CD4-positive, alpha-beta T cell (primary cell): Measurements from ENCODE around the gene USP33. TPM values are rescaled to one million over a fixed set of nuclear protein-coding genes. Genes with fewer than 3 reads are reported as not detected.
"Not testable (repeated sequence)": the region's sequence is repeated elsewhere in the genome, so short reads cannot be mapped to it uniquely, and the experiment has no call there.

ENCODE experiments used
- ATAC-seq: fragments of 200-7000 bp; cut with Tn5 transposase; one replicate; pipeline ENCODE4 v1.10.0; 2022; ENCODE audit warnings: mild to moderate bottlenecking; ENCODE audit not compliant: poor library complexity
- CTCF ChIA-PET: fragments of 350-600 bp; sonication (Branson Sonifier 250); formaldehyde crosslinking; loops from one replicate; lab custom pipeline; 2021; ENCODE audit warnings: antibody characterized with exemption, inconsistent platforms; lab: Charles Lee
- POLR2A ChIA-PET: fragments of 350-600 bp; sonication (Branson Sonifier 250); formaldehyde crosslinking; loops from one replicate; lab custom pipeline; 2021; ENCODE audit warnings: antibody characterized with exemption, inconsistent platforms; lab: Charles Lee
- DNase-seq, 14 experiments: peaks; one replicate each; pipeline ENCODE4 v3.0.0-alpha.2; 2013 to 2020; ENCODE audit warnings: mixed read lengths in 2 of 14
- H3K27ac ChIP-seq, 2 donors: one replicate each; pipeline versions ENCODE4 v1.5.1 to v1.7.0; 2013; ENCODE audit warnings: low read length in 2 of 2, low read depth in 1 of 2, mild to moderate bottlenecking in 1 of 2
- H3K27me3 ChIP-seq, 2 experiments: 1 replicate in 1 of 2; 2 replicates in 1 of 2; pipeline versions ENCODE4 v1.6.1 to v1.7.0; 2013; ENCODE audit warnings: low read length in 2 of 2, control low read depth in 1 of 2, mild to moderate bottlenecking in 1 of 2, moderate library complexity in 1 of 2; ENCODE audit not compliant: insufficient read depth in 2 of 2, control insufficient read depth in 1 of 2
- H3K36me3 ChIP-seq: one replicate; pipeline ENCODE4 v1.6.1; 2013; ENCODE audit warnings: low read length, control low read depth; ENCODE audit not compliant: insufficient read depth
- H3K4me1 ChIP-seq: one replicate; pipeline ENCODE4 v1.6.1; 2013; ENCODE audit warnings: low read length, control low read depth; ENCODE audit not compliant: insufficient read depth
- H3K4me3 ChIP-seq: one replicate; pipeline ENCODE4 v1.5.1; 2013; ENCODE audit warnings: mild to moderate bottlenecking, low read length, moderate library complexity
- H3K9me3 ChIP-seq, 2 experiments: 1 replicate in 1 of 2; 2 replicates in 1 of 2; pipeline versions ENCODE4 v1.6.1 to v1.7.0; 2013; ENCODE audit warnings: low read length in 2 of 2, mild to moderate bottlenecking in 2 of 2, control low read depth in 1 of 2, moderate library complexity in 1 of 2; ENCODE audit not compliant: control insufficient read depth in 1 of 2, insufficient read depth in 1 of 2
- H3K27ac Mint-ChIP-seq: one replicate; pipeline ENCODE4 v1.8.0; 2020; ENCODE audit warnings: mixed read lengths
- H3K27me3 Mint-ChIP-seq: one replicate; pipeline ENCODE4 v1.8.0; 2021; ENCODE audit warnings: mixed read lengths
- H3K36me3 Mint-ChIP-seq: one replicate; pipeline ENCODE4 v1.8.0; 2021; ENCODE audit warnings: low read depth, mixed read lengths
- H3K4me1 Mint-ChIP-seq: one replicate; pipeline ENCODE4 v1.8.0; 2021; ENCODE audit warnings: low read depth, mixed read lengths
- H3K4me3 Mint-ChIP-seq: one replicate; pipeline ENCODE4 v1.8.0; 2020; ENCODE audit warnings: mild to moderate bottlenecking, mixed read lengths
- H3K9me3 Mint-ChIP-seq: one replicate; pipeline ENCODE4 v1.8.0; 2020; ENCODE audit warnings: mixed read lengths
- CTCF ChIP-seq: fragments of 200-600 bp; IDR thresholded peaks from one replicate; pipeline ENCODE4 v1.8.0; 2022; ENCODE audit warnings: antibody characterized with exemption, mild to moderate bottlenecking
- intact Hi-C, 2 experiments: fragments of 100-400 bp; cut with DNase I in 1 of 2; cut with micrococcal nuclease in 1 of 2; formaldehyde crosslinking; loops; one replicate each; pipeline versions ENCODE4 v1.15.1 to v1.9.0; 2023 to 2025; cut with DNase I, micrococcal nuclease
- total RNA-seq, 174 experiments: library from RNA in 2 of 174; stranded (reverse) in 2 of 174; gene quantifications; one replicate each; pipeline ENCODE4 v1.2.3 and lab custom pipeline; 2021 to 2026

Gene USP33
- total RNA-seq, 2 experiments from 2014 or later: 69.7 to 71.6 TPM

DNA sequence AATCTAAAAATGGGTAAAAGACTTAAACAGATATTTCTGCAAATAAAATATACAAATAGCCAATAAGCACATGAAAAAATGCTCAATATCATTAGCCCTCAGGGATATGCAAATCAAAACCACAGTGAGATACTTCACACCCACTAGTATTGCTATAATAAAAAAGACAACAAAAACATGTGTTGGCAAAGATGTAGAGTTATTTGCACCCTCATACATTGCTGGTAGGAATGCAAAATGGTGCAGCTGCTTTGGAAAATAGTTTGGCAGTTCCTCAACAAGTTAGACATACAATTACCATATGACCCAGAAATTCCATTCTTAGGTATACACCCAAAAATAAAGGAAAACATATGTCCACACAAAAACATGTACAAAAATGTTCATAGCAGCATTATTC is 107.4 kb downstream of the USP33 start:
- Histone ChIP-seq H3K27ac (no peak overlapping the region), H3K27me3 (no peaks in the 10 kb centered on the region), H3K4me1 (peaks cover 5% of the 10 kb centered on the region), H3K4me3 (no peak overlapping the region), H3K9me3 (peaks cover 22 to 24% of the 10 kb centered on the region in 2 experiments), H3K36me3 (peaks cover 8% of the 10 kb centered on the region)
- no peak for TF ChIP-seq CTCF
- ATAC-seq (no peak), DNase-seq (no peak)
- Mint-ChIP-seq H3K9me3 (peaks cover 12% of the 10 kb centered on the region), H3K4me3 (no peak overlapping the region), H3K4me1 (peaks cover 43% of the 10 kb centered on the region), H3K36me3 (peaks cover 82% of the 10 kb centered on the region), H3K27ac (no peak overlapping the region), H3K27me3 (no peaks in the 10 kb centered on the region)
- intact Hi-C loops: no loop called here
- ChIA-PET POLR2A (no interaction called here), CTCF (no interaction called here)

- Histone ChIP-seq H3K4me3 (no peak overlapping the region), H3K27ac (no peak overlapping the region), H3K36me3 (peaks cover 18% of the 10 kb centered on the region), H3K9me3 (peaks cover 22 to 24% of the 10 kb centered on the region in 2 experiments), H3K4me1 (no peaks in the 10 kb centered on the region), H3K27me3 (no peaks in the 10 kb centered on the region)
- CTCF ChIA-PET: no interaction called here
- no peak overlapping the region for H3K4me3 Mint-ChIP-seq
- TF ChIP-seq CTCF: no peak
- POLR2A ChIA-PET: interaction anchor here (0.7 kb wide), 1 partner anchor 34 kb away, joined by 4 read pairs; no protein-coding TSS in a partner anchor
- ATAC-seq: no peak
- no peak overlapping the region for H3K27ac Mint-ChIP-seq
- H3K4me1 Mint-ChIP-seq: peaks cover 32% of the 10 kb centered on the region
- no peaks in the 10 kb centered on the region for H3K27me3 Mint-ChIP-seq
- intact Hi-C loops: no loop called here
- H3K36me3 Mint-ChIP-seq: peaks cover 88% of the 10 kb centered on the region
- peaks cover 15% of the 10 kb centered on the region for H3K9me3 Mint-ChIP-seq
- no peak for DNase-seq
These were observed 110.5 kb downstream of the USP33 start for GRCh38 chr1:77649127-77649526.

DNA sequence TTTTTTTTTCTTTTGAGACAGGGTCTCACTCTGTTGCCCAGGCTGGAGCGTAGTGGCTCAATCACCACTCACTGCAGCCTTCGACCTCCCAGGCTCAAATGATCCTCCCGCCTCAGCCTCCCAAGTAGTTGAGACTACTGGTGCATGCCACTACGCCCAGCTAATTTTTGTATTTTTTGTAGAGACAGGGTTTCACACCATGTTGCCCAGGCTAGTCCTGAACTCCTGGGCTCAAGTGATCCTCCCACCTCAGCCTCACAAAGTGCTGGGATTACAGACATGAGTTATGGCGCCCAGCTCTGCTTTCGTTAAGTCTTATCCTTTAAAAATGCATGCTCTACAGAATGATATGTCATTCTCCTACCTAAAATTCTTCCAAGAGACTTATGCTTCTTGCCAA is 113.4 kb downstream of the USP33 start:
- ATAC-seq, DNase-seq, H3K27me3 Mint-ChIP-seq, H3K27ac Mint-ChIP-seq, H3K27ac ChIP-seq, H3K4me3 Mint-ChIP-seq, POLR2A ChIA-PET, CTCF ChIA-PET, H3K27me3 ChIP-seq, H3K4me1 ChIP-seq, H3K4me3 ChIP-seq, intact Hi-C loops: not testable (repeated sequence)
- H3K36me3 ChIP-seq: peaks cover 19% of the 10 kb centered on the region
- peaks cover 18% of the 10 kb centered on the region in 2 experiments for H3K9me3 ChIP-seq
- peaks cover 81% of the 10 kb centered on the region for H3K36me3 Mint-ChIP-seq
- H3K4me1 Mint-ChIP-seq: peaks cover 27% of the 10 kb centered on the region
- peaks cover 15% of the 10 kb centered on the region for H3K9me3 Mint-ChIP-seq

Other genes starting within 250 kb of the USP33 start
- gene ZZZ3, start 77.2 kb downstream of the USP33 start, total RNA-seq: 10 to 100 TPM; 36.9 to 38.5 TPM
- 10 to 100 TPM; 12.2 to 15.8 TPM for gene MIGA1, start 19.8 kb upstream of the USP33 start, total RNA-seq
- gene NEXN, start 128.8 kb upstream of the USP33 start, total RNA-seq: under 1 TPM in 1 of 2 experiments, not detected in 1; 0.25 TPM
- gene FUBP1, start 219.2 kb upstream of the USP33 start, total RNA-seq: 100 to 1,000 TPM; 196 to 202 TPM
- 10 to 100 TPM; 19.2 to 22.7 TPM for gene DNAJB4, start 245.1 kb upstream of the USP33 start, total RNA-seq